C4-2B (cell line): ENCODE results near the gene NKD1.

Experiments used
- H3K27ac ChIP-seq: fragments of 450-650 bp; 2 replicates; pipeline ENCODE4 v1.5.1; 2017
- ZFX ChIP-seq: fragments of 450-650 bp; IDR thresholded peaks from 2 replicates; pipeline ENCODE4 v1.6.1; 2017
- TF ChIP-seq, protein P1 (sequence below): fragments of 450-650 bp; conservative IDR thresholded peaks from 2 replicates; pipeline ENCODE4 v1.5.1; 2017; ENCODE audit warnings: mild to moderate bottlenecking

Gene NKD1

DNA sequence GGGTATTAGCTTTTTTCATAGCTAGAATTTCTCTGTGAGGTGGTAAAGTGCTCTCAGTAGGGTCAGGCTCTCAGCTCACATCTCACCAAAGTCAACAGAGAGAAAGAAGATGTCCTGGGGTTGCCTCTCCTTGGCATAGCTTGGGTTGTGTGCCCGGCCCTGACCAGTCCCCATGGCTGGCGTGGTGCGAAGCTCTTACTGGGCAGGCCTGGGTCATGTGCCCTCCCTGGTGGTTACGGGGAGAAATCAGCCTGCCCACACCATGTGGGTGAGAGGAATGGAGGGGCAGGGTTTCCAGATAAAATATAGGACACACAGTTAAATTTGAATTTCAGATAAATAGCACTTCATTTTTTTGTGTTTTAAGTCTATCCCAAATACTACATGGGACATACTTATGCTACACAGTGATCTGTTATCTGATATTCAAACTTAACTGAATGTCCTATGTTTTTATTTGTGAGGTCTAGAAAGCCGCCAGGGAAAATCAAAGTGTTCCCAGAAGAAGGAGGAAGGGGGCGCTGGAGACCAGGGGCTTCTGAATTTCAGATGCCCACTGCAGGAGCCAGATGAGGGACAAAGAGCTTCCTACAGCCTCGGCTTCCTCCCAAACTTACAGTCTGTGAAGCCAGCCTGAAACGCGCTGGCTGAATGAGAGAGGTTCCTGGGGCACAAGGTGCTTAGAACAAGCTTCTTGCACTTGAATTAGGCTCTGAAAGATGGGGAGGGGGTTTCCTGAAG is 45.4 kb downstream of the NKD1 start:
- no peak overlapping the region; the same call in 1 of the 2 replicates for H3K27ac ChIP-seq
- TF ChIP-seq, protein P1, sequence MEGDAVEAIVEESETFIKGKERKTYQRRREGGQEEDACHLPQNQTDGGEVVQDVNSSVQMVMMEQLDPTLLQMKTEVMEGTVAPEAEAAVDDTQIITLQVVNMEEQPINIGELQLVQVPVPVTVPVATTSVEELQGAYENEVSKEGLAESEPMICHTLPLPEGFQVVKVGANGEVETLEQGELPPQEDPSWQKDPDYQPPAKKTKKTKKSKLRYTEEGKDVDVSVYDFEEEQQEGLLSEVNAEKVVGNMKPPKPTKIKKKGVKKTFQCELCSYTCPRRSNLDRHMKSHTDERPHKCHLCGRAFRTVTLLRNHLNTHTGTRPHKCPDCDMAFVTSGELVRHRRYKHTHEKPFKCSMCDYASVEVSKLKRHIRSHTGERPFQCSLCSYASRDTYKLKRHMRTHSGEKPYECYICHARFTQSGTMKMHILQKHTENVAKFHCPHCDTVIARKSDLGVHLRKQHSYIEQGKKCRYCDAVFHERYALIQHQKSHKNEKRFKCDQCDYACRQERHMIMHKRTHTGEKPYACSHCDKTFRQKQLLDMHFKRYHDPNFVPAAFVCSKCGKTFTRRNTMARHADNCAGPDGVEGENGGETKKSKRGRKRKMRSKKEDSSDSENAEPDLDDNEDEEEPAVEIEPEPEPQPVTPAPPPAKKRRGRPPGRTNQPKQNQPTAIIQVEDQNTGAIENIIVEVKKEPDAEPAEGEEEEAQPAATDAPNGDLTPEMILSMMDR, result no peak

DNA sequence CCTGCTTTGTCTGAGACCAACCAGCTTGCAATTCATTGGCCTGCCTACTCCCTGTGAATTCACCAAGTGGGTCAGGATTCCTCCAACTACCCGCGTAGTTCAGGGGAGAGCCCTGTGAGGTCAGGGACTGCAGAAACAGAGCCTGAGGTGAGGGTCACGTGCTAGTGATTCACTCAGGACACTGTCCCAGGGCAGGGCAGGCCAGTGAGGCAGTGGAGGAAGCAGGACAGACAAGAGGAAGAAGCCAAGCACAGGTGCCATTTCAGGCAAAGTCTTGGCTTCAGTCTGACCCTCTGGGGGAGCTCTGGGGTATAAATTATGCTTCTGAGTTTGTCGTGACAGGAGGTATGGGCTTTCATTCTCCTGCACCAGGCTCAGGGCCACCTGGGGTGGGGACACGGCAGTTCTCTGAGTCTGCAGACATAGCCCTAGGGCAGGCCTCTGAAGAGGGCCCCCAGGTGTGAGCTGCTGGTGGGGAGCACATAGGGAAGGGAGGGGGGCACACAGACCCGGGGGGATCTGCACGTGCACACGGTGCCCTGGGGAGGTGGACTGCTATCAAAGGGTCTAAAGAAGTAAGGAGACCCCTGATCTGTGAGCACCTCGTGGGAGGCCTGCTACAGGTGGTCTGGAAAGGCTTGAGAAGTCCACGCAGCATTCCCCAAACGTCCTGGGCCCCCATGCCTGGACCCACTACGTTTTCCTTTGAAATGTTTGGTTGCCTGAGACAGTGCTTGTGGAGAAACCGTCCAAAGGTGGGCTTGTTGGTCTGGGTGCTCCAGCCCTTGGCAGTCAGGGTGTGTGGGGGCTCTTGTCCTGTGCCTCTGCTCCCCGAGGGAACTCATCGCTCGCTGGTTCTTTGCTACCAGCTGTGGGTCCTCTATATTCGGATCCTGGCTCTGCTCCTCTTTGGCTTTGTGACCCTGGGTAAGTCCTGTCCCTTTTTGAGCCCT is 46.4 kb downstream of the NKD1 start:
- TF ChIP-seq, protein P1, result no peak
- no peak for TF ChIP-seq ZFX
- H3K27ac ChIP-seq, result no peak overlapping the region

DNA sequence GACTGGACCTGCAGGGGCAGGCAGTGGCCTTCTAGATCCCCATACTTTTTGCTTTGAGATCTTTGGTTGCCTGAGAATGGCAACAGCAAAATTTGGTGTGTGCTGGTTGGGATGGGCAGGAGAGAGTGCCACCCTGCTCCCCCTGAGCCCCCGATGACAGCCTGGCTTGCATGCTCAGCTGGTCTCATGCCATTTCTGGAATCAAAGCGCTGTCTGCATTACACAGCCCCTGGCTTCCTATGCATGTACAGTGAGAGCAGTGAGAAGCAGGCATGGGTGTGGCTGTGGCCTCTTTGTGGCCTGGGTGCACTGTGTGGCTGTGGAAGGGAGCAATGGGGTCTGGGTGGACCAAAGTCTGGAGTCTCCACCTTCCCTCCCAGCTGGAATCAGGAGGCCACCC is 47.7 kb downstream of the NKD1 start:
- TF ChIP-seq, protein P1, result no peak
- no peak for TF ChIP-seq ZFX

GRCh38 chr16:50596762-50597450 is 48.7 kb downstream of the NKD1 start:
- TF ChIP-seq, protein P1, result no peak
- TF ChIP-seq ZFX, result no peak
- no peak overlapping the region for H3K27ac ChIP-seq

More for the DNA sequence above, 47.7 kb downstream of the NKD1 start:
- H3K27ac ChIP-seq, result no peak overlapping the region

DNA sequence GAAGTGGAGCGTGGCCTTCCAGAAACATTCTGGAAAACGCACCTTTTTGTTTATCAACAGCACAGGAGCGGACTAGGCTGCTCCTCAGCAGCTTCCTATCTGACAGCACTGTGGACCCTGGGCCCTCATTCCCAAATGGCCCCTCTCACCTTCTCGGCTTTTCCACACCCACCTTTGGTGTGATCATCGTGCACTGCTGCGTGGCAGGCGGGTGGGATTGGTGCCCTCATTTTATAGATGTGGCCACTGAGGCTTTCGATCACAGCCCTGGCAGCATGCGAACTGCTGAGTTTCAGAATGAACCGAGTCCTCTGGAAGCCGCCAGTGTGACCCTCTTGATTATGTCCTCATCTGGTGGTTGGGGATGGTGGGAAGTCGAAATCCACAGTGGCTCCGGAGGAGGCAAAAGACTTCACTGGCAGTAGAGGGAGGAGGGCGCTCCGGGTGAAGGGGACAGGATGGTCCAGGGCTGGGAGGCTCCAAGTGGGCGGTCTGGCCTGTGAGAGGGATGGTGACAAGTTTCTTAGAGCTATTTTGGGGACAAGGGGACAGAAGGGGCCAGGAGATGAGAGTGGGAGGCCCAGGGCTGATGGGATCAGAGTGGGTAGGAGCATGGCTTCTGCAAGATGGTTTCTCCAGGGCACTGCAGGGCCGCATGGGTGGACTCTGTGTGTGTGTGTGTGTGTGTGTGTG is 49.5 kb downstream of the NKD1 start:
- H3K27ac ChIP-seq, result no peak overlapping the region
- TF ChIP-seq, protein P1, result no peak
- TF ChIP-seq ZFX, result no peak

DNA sequence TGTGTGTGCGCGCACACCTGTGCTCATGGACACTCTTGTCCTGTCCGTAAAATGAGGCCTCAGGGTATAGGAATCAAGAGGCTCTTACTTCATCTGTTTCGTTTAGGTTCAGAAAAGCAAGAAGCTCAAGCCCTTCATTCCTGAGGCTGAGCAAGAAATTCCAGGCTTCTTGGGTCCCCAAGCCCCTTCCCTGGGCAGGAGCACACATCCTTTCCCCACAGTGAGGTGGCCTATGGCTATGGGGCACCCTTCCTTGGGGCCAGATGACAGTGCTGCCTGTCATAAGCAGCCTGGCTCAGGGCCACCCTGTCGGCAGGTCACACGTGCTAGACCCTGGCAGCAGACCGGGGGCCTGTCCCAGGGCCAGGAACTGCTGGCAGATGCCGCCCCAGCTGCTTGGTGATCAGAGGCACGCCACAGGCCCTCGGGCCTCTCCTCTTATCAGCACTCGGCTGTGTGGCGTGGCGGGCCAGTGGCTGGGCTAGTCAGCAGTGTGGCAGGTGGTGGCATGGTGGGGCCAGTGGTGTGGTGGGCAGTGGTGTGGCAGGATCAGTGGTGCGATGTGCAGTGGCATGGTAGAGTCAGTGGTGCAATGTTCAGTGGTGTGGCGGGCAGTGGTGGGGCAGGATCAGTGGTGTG is 50.2 kb downstream of the NKD1 start:
- H3K27ac ChIP-seq, result no peak overlapping the region
- TF ChIP-seq, protein P1, result no peak
- no peak for TF ChIP-seq ZFX
